ENCODE measurements around the gene SMG6.
A peak's percentile ranks its signal among the peaks of the same experiment; 100 is the strongest.
"Not testable (repeated sequence)": the region's sequence is repeated elsewhere in the genome, so short reads cannot be mapped to it uniquely, and the experiment has no call there.

SMG6 gene

GRCh38 chr17:2151358-2152033 lies 152.1 kb downstream of the SMG6 start:
- H3K27me3 ChIP-seq (ENCODE audit: insufficient read depth, low read length): no peaks in the 10 kb centered on the region
- no peak overlapping the region for H3K9ac ChIP-seq (ENCODE audit: low read depth, low read length)
- 91% methylated on average over 6 of the region's 6 CpGs for WGBS
- no peak overlapping the region for H3K4me3 ChIP-seq (ENCODE audit: low read length)
- H3K36me3 ChIP-seq (ENCODE audit: insufficient read depth, low read length): peaks cover 16% of the 10 kb centered on the region
- H3K27ac ChIP-seq (ENCODE audit: low read depth, low read length): no peak overlapping the region
- no peaks in the 10 kb centered on the region for H3K9me3 ChIP-seq (ENCODE audit: insufficient read depth, low read depth, low read length)
- no peaks in the 10 kb centered on the region for H3K4me1 ChIP-seq (ENCODE audit: insufficient read depth, low read length)

- H3K4me3 ChIP-seq (ENCODE audit: low read length): no peak overlapping the region
- peaks cover 16% of the 10 kb centered on the region for H3K36me3 ChIP-seq (ENCODE audit: insufficient read depth, low read length)
- H3K27me3 ChIP-seq (ENCODE audit: insufficient read depth, low read length): no peaks in the 10 kb centered on the region
- no peak overlapping the region for H3K9ac ChIP-seq (ENCODE audit: low read depth, low read length)
- no peak overlapping the region for H3K27ac ChIP-seq (ENCODE audit: low read depth, low read length)
- no peaks in the 10 kb centered on the region for H3K9me3 ChIP-seq (ENCODE audit: insufficient read depth, low read depth, low read length)
- H3K4me1 ChIP-seq (ENCODE audit: insufficient read depth, low read length): no peaks in the 10 kb centered on the region
- 95% methylated on average over 4 of the region's 6 CpGs for WGBS
Measured at GRCh38 chr17:2150806-2151205, 152.8 kb downstream of the SMG6 start.

DNA sequence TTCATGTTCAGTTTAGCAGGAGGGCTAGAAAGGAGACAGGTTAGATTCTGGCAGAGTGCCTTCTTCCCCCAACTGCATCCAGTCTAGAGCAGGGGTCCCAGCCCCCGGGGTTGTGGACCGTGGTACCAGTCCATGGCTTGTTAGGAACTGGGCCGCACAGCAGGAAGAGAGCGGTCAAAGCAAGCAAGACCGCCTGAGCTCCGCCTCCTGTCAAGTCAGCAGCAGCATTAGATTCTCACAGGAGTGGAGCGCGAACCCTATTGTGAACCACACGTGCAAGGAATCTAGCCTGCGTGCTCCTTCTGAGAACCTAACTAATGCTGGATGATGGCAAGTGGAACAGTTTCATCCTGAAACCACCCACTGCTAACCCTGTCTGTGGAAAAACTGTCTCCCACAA lies 153.7 kb downstream of the SMG6 start:
- Histone ChIP-seq H3K36me3 (ENCODE audit: insufficient read depth, low read length) (peaks cover 10% of the 10 kb centered on the region), H3K27ac (ENCODE audit: low read depth, low read length) (no peak overlapping the region), H3K9me3 (ENCODE audit: insufficient read depth, low read depth, low read length) (no peaks in the 10 kb centered on the region), H3K9ac (ENCODE audit: low read depth, low read length) (no peak overlapping the region), H3K27me3 (ENCODE audit: insufficient read depth, low read length) (no peaks in the 10 kb centered on the region), H3K4me1 (ENCODE audit: insufficient read depth, low read length) (no peaks in the 10 kb centered on the region), H3K4me3 (ENCODE audit: low read length) (no peak overlapping the region)
- 91% methylated on average over 10 of the region's 10 CpGs for WGBS

GRCh38 chr17:2146132-2146871 lies 157.3 kb downstream of the SMG6 start:
- Histone ChIP-seq H3K4me3 (ENCODE audit: low read length) (no peak overlapping the region), H3K36me3 (ENCODE audit: insufficient read depth, low read length) (peaks cover 6% of the 10 kb centered on the region), H3K9ac (ENCODE audit: low read depth, low read length) (no peak overlapping the region), H3K27me3 (ENCODE audit: insufficient read depth, low read length) (no peaks in the 10 kb centered on the region), H3K27ac (ENCODE audit: low read depth, low read length) (no peak overlapping the region), H3K9me3 (ENCODE audit: insufficient read depth, low read depth, low read length) (no peaks in the 10 kb centered on the region), H3K4me1 (ENCODE audit: insufficient read depth, low read length) (no peaks in the 10 kb centered on the region)
- 94% methylated on average over 8 of the region's 8 CpGs for WGBS

GRCh38 chr17:2144701-2145100 lies 158.9 kb downstream of the SMG6 start:
- H3K9me3 ChIP-seq (ENCODE audit: insufficient read depth, low read depth, low read length): no peaks in the 10 kb centered on the region
- 97% methylated on average over 6 of the region's 7 CpGs for WGBS
- H3K36me3 ChIP-seq (ENCODE audit: insufficient read depth, low read length): no peaks in the 10 kb centered on the region
- no peak overlapping the region for H3K27ac ChIP-seq (ENCODE audit: low read depth, low read length)
- H3K9ac ChIP-seq (ENCODE audit: low read depth, low read length): no peak overlapping the region
- H3K27me3 ChIP-seq (ENCODE audit: insufficient read depth, low read length): no peaks in the 10 kb centered on the region
- no peak overlapping the region for H3K4me3 ChIP-seq (ENCODE audit: low read length)
- H3K4me1 ChIP-seq (ENCODE audit: insufficient read depth, low read length): peaks cover 7% of the 10 kb centered on the region; the same call in 1 of the 2 replicates

DNA sequence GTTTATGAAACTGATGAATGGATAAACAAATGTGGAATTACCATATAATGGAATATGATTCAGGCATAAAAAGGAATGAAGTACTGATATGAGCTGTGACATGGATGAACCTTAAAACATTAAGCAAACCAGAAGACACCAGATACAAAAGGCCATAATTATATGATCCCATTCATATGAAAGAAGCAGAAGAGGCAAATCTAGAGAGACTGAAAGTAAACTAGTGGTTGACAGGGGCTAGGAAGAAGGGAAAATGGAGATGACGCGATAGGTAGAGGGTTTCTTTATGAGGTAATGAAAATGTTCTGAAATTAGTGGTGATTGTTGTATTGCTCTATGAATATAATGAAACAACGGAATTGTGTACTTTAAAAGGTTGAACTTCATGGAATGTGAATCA lies 160.3 kb downstream of the SMG6 start:
- Histone ChIP-seq H3K4me3 (ENCODE audit: low read length) (no peak overlapping the region), H3K9me3 (ENCODE audit: insufficient read depth, low read depth, low read length) (no peaks in the 10 kb centered on the region), H3K4me1 (ENCODE audit: insufficient read depth, low read length) (peaks cover 14% of the 10 kb centered on the region), H3K36me3 (ENCODE audit: insufficient read depth, low read length) (no peaks in the 10 kb centered on the region), H3K27me3 (ENCODE audit: insufficient read depth, low read length) (no peaks in the 10 kb centered on the region), H3K27ac (ENCODE audit: low read depth, low read length) (no peak overlapping the region), H3K9ac (ENCODE audit: low read depth, low read length) (no peak overlapping the region)
- WGBS: 99% methylated on average over 3 of the region's 3 CpGs

DNA sequence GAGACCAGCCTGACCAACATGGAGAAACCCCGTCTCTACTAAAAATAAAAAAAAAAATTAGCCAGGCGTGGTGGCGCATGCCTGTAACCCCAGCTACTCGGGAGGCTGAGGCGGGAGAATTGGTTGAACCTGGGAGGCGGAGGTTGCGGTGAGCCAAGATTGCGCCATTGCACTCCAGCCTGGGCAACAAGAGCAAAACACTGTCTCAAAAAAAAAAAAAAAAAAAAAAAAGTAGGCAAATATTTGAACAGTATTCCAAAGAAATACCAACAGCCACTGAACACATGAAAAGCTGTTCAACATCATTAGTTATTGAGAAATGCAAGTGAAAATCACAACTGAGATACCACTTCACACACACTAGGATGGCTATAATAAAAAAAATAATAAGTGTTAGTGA lies 160.9 kb downstream of the SMG6 start:
- not testable (repeated sequence) for H3K36me3 ChIP-seq (ENCODE audit: insufficient read depth, low read length); H3K4me3 ChIP-seq (ENCODE audit: low read length); H3K9ac ChIP-seq (ENCODE audit: low read depth, low read length); H3K27me3 ChIP-seq (ENCODE audit: insufficient read depth, low read length); H3K27ac ChIP-seq (ENCODE audit: low read depth, low read length); H3K9me3 ChIP-seq (ENCODE audit: insufficient read depth, low read depth, low read length)
- 98% methylated on average over 7 of the region's 8 CpGs for WGBS
- H3K4me1 ChIP-seq (ENCODE audit: insufficient read depth, low read length): peaks cover 20% of the 10 kb centered on the region

GRCh38 chr17:2140683-2141082 lies 162.9 kb downstream of the SMG6 start:
- no peaks in the 10 kb centered on the region for H3K27me3 ChIP-seq (ENCODE audit: insufficient read depth, low read length)
- H3K9me3 ChIP-seq (ENCODE audit: insufficient read depth, low read depth, low read length): no peaks in the 10 kb centered on the region
- peaks cover 30% of the 10 kb centered on the region for H3K4me1 ChIP-seq (ENCODE audit: insufficient read depth, low read length)
- no peak overlapping the region for H3K27ac ChIP-seq (ENCODE audit: low read depth, low read length)
- H3K36me3 ChIP-seq (ENCODE audit: insufficient read depth, low read length): no peaks in the 10 kb centered on the region
- no peak overlapping the region for H3K9ac ChIP-seq (ENCODE audit: low read depth, low read length)
- no peak overlapping the region for H3K4me3 ChIP-seq (ENCODE audit: low read length)

- WGBS: 94% methylated on average over 2 of the region's 2 CpGs
Measured at GRCh38 chr17:2138761-2139160, 164.8 kb downstream of the SMG6 start.

GRCh38 chr17:2138318-2138717 lies 165.3 kb downstream of the SMG6 start:
- no peak overlapping the region for H3K27ac ChIP-seq (ENCODE audit: low read depth, low read length)
- H3K4me3 ChIP-seq (ENCODE audit: low read length): no peak overlapping the region
- no peak overlapping the region for H3K9ac ChIP-seq (ENCODE audit: low read depth, low read length)
- no peaks in the 10 kb centered on the region for H3K36me3 ChIP-seq (ENCODE audit: insufficient read depth, low read length)
- no peaks in the 10 kb centered on the region for H3K27me3 ChIP-seq (ENCODE audit: insufficient read depth, low read length)
- peaks cover 30% of the 10 kb centered on the region for H3K4me1 ChIP-seq (ENCODE audit: insufficient read depth, low read length)
- H3K9me3 ChIP-seq (ENCODE audit: insufficient read depth, low read depth, low read length): no peaks in the 10 kb centered on the region
- 54% methylated on average over 1 of the region's 1 CpG for WGBS

More at GRCh38 chr17:2138761-2139160, 164.8 kb downstream of the SMG6 start:
- no peak overlapping the region for H3K9ac ChIP-seq (ENCODE audit: low read depth, low read length)
- H3K36me3 ChIP-seq (ENCODE audit: insufficient read depth, low read length): no peaks in the 10 kb centered on the region
- H3K4me1 ChIP-seq (ENCODE audit: insufficient read depth, low read length): peaks cover 30% of the 10 kb centered on the region
- H3K9me3 ChIP-seq (ENCODE audit: insufficient read depth, low read depth, low read length): no peaks in the 10 kb centered on the region
- no peak overlapping the region for H3K4me3 ChIP-seq (ENCODE audit: low read length)
- H3K27me3 ChIP-seq (ENCODE audit: insufficient read depth, low read length): no peaks in the 10 kb centered on the region
- no peak overlapping the region for H3K27ac ChIP-seq (ENCODE audit: low read depth, low read length)

DNA sequence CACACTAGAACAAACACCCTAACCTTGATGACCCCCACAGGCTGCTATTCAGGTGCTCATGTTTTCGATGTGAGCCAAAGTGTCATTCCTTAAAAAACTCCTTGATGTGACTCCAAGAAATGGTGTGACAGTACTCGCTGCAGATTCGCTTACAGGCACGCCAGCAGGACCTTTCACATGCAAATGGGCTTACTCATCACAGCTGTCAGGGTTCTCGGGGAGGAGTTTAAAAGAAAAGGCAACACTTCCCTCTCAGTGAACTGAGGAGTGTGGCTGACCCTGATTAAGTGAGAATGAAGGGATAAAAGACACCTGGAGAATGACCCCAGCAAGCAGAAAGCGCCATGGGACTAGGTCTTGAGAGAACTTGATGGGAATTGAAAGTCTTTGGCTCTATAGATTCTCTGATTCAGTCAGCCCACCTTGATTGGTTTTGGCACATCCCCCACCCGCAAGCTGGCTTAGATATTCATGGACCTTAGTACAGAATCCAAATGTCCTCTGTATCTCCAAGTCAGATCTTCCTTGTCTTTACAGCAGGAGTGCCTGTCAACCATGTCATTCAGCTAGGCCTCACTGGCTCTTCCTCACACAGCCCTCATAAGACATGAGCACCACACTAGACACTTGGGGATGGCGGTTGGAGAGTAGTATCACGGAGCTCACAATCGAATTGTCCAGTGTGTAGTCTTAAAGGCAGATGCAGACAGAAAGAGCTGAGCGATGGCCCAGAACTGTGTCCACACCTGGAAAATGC lies 166.1 kb downstream of the SMG6 start:
- no peaks in the 10 kb centered on the region for H3K9me3 ChIP-seq (ENCODE audit: insufficient read depth, low read depth, low read length)
- H3K36me3 ChIP-seq (ENCODE audit: insufficient read depth, low read length): no peaks in the 10 kb centered on the region
- no peak overlapping the region for H3K9ac ChIP-seq (ENCODE audit: low read depth, low read length)
- peak overlapping the region; percentile 70 for H3K27ac ChIP-seq (ENCODE audit: low read depth, low read length)
- H3K4me1 ChIP-seq (ENCODE audit: insufficient read depth, low read length): peaks cover 30% of the 10 kb centered on the region
- 0 out of 2 replicates have a peak overlapping the region, but pooled peaks have one; percentile 3 for H3K4me3 ChIP-seq (ENCODE audit: low read length)
- WGBS: 40% methylated on average over 11 of the region's 11 CpGs
- H3K27me3 ChIP-seq (ENCODE audit: insufficient read depth, low read length): no peaks in the 10 kb centered on the region

Measured in HUES64 (cell line).